ENCODE data around the gene ZNF668. TPM values are rescaled to one million over a fixed set of nuclear protein-coding genes. Genes with fewer than 3 reads are reported as not detected.
"Not testable (repeated sequence)": the region's sequence is repeated elsewhere in the genome, so short reads cannot be mapped to it uniquely, and the experiment has no call there.

Gene ZNF668
- total RNA-seq, 1 donor from 2014 or later: 5.3 TPM

DNA sequence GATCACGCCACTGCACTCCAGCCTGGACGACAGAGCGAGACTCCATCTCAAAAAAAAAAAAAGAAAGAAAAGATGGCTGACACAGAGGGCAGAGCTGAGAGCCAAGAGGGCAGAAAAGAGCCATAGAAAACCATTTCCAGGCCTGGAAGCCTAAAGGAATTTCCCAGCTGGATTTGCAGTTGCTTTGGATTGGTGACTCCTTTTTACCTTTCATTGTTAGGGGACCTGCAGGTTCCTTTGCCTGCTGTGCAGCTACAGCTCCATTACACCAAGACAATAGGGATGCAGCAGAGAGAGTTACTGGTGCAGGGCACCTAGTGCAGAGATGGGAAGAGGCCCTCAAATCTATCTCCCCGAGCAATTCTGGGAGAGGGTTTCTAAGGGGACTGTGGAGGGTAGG is 18.4 kb downstream of the ZNF668 start:
- no peak for DNase-seq

DNA sequence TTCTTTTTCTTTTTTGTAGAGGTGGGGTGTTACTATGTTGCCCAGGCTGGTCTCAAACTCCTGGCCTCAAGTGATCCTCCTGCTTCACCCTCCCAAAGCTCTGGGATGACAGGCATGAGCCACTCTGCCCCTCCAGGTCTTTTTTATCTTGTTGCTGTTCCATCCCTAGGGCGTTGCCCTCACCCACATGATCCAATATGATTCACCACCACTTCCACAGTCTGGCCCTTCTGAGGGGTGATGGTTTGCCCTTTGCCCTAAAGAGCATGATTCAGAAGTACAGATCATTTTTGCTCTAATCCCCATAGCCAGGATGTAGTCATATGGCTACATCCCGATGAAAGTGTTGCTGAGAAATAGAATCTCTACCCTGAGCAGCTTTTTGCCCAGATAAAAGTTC is 21.9 kb downstream of the ZNF668 start:
- no peak for DNase-seq

DNA sequence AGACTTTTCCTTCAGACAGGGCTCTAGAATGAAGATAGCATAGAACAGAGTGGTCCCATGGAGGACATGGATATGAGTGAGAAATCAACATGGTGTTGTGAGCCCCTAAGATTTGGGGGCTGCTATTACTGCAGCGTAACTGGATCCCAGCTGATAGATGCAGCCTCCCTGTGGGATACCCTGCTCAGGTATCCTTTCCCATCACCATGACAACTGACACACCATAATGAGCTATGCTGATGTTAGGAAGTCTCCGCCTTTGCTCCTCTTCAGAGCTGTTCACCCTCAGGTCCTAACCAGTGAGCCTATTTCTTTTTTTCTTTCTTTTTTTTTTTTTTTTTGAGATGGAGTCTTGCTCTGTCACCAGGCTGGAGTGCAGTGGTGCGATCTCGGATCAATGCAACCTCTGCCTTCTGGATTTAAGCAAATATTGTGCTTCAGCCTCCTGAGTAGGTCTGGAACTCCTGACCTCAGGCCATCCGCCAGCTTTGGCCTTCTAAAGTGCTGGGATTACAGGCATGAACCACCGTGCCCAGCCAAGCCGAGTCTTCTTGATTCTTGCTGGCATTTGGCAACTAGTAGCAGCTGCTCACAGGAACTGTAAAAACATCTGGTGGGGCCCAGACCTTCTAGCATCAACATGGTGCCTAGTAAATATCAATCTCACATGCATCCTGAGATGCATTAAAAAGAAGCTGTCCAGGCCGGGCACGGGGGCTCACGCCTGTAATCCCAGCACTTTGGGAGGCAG is 23.6 kb downstream of the ZNF668 start:
- DNase-seq: no peak

DNA sequence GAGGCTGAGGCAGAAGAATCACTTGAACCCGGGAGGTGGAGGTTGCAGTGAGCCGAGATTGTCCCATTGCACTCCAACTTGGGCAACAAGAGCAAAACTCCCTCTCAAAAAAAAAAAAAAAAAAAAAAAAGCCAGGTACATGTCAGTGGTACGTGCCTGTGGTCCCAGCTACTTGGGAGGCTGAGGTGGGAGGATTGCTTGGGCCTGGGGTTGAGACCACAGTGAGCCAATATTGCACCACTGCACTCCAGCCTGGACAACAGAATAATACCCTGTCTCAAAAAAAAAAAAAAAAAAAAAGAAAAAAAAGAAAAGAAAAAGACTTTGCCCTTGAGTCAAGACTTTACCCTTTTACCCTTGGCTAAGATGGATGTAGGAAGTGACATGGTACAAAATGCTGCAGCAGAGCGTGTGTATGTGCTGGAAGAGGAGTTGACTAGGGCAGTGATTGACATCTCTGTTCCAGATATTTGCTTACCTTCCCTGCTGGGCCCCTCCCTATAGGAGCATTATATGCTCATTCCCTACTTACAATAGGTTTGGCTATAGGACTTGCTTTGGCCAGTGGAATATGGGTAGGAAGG is 30.1 kb downstream of the ZNF668 start:
- DNase-seq: no peak

DNA sequence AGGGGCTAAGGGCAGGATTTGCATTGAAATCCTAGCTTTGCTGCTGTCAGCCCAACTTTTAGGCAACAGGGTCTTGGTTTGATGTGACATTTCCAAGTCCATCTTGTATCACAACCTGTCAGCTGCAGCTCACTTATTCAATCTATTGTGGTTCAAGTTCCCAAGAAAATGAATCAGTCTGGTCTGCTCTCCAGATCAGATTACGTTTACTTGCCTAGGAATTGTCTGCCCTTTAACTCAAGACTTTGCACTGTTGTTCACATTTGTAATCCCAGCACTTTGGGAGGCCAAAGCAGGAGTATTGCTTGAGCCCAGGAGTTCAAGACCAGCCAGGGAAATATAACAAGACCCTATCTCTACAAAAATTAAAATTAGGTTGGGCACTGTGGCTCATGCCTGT is 30.7 kb downstream of the ZNF668 start:
- DNase-seq: no peak

DNA sequence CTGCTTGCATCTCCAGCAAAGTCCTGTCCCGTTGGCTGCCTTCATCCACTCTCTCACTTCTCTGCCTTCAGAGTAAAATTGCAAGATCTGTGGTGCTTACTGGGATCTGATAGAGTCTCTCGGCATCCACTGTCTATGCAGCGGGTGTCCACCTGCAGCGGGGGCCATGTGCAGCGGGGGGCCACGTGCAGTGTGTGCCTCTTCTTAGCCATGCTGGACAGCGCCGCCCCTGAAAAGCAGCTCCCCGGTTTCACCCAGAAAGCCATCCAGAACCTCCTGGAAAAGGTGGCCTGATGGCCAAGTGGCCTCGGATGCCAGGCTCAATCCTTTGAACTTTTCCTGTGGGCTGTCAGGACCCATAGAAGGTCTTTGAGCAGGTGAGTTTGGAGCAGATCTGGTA is 31.2 kb downstream of the ZNF668 start:
- DNase-seq: no peak

DNA sequence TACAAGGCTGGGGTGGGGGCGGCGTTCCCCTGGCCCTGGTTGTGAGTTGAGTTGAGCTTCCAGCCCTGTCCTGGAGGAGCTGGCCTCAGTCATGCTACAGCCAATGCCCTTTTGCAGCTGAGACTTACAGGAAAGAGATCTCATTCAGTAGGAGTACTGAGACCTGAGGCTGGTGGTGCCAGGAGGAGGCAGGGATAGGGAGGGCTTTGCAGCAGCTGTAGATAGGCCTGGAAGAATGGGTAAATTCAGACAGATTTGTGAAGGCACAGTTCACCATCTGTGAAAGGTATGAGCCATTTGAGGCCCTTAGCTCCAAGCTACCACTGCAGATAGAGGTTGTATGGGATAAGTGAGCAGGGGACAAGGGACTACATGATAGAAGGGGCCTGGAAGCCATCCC is 35.0 kb downstream of the ZNF668 start:
- DNase-seq: no peak

GRCh38 chr16:31036691-31037090 is 37.3 kb downstream of the ZNF668 start:
- DNase-seq: no peak

DNA sequence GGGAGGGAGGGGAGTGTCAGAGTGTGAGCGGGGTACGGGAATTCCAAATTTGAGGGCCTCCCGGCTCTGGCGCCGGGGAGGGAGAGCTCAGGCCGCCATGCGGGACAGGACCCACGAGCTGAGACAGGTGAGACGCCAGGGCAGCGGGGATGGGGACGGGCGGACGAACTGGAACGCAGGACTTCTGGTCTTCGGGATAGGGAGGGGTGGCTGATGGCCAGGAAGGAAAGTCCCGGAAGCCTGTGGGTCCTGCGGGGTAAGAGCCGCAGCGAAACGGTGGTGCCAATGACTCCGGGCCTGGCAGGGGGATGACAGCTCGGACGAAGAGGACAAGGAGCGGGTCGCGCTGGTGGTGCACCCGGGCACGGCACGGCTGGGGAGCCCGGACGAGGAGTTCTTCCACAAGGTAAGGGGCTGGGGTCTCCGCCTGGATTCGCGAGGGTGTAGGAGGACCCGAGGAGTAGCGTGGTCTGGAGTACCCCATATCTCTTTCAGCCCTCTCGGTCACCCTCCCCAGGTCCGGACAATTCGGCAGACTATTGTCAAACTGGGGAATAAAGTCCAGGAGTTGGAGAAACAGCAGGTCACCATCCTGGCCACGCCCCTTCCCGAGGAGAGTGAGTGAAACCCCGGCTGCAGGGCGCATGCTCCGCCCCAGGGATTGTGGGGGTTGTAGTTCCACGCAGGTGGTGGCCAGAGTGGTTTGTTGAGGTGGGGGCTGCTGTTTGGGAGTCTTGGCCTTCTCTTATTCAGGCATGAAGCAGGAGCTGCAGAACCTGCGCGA is 40.1 kb downstream of the ZNF668 start:
- DNase-seq: peak; percentile 74

- DNase-seq: peak; percentile 97
Observed at GRCh38 chr16:31032736-31033708, 41.0 kb downstream of the ZNF668 start, which contains the start of gene STX4. STX4 (plus strand) TSS chr16:31033558; CDS start chr16:31033806, 248 bp downstream.

DNA sequence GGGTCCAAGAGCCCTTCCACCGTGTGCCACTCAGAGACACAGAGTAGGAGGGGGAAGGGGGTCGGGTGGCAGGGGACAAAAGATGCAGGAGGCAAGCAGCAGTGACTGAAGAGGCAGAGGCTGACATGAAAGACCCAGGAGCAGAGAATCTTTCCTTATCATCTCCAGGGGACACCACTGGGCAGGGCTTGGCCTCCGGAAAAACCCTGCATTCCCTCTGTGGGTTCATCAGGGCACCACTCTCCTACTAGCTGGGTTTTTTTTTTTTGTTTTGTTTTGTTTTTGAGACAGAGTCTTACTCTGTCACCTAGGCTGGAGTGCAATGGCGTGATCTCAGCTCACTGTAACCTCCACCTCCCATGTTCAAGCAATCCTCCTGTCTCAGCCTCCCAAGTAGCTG is 42.8 kb downstream of the ZNF668 start:
- DNase-seq: no peak

- DNase-seq: no peak
Observed at GRCh38 chr16:31029272-31029671, 44.8 kb downstream of the ZNF668 start.

- no peak for DNase-seq
Observed at GRCh38 chr16:31025339-31025738, 48.7 kb downstream of the ZNF668 start.

GRCh38 chr16:31023627-31024226 is 50.3 kb downstream of the ZNF668 start:
- DNase-seq: no peak

- DNase-seq: no peak
Observed at GRCh38 chr16:31023252-31023602, 50.8 kb downstream of the ZNF668 start.

DNA sequence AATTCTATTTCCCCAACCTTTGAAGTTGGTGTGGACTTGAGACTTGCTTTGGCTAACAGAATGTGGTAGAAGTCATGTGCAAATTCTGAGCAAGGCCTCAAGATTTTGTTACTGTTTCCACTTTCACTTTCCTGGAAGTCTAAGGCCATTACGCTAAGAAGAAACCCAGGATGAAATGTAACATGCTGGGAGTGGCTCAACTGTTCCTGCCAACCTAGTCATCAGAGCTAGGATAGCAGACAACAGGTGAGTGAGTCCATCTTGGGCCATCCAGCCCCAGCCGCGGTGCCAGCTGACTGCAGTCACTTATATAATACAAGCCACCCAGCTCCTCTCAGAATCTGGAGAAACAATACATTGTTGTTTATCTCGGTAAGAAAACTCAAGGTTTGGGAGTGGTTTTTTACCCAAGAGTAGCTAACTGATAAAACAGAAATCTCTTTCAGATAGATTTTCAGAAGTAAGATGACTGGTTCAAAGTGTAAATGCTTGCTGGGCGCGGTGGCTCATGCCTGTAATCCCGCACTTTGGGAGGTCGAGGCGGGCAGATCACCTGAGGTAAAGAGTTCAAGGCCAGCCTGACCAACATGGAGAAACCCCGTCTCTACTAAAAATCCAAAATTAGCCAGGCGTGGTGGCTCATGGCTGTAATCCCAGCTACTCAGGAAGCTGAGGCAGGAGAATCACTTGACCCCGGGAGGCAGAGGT is 51.3 kb downstream of the ZNF668 start:
- DNase-seq: no peak

- no peak for DNase-seq
Observed at GRCh38 chr16:31020536-31020935, 53.5 kb downstream of the ZNF668 start.

DNA sequence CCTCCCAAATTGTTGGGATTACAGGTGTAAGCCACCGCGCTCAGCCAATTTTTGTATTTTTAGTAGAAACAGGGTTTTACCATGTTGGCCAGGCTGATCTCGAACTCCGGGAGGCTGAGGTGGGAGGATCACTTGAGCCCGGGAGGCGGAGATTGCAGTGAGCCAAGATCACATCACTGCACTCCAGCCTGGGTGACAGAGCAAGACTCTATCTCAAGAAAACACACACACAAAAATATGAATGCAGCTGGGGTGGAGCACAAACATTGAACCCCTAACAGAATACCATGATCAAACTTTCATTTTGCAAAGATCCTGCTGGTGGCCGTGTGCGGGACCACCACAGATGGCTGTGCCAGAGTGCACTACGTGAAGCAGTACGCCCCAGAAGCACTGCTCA is 56.3 kb downstream of the ZNF668 start:
- DNase-seq: not testable (repeated sequence)

- no peak for DNase-seq
Observed at GRCh38 chr16:31016018-31016417, 58.0 kb downstream of the ZNF668 start.

- not testable (repeated sequence) for DNase-seq
Observed at GRCh38 chr16:31013292-31013691, 60.7 kb downstream of the ZNF668 start.

DNA sequence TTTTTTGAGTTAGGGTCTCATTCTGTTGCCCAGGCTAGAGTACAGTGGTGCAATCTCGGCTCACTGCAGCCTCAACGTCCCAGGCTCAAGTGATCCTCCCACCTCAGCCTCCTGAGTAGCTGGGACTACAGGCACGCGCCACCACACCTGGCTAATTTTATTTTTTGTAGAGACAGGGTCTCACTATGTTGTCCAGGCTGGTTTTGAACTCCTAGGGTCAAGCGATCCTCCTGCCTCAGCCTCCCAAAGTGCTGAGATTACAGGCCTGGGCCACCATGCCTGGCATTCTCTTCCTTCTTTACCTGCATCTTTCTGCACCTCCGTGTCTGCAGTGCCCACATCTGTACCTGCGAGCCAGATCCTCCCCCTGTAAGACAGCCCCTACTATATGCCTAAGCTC is 62.2 kb downstream of the ZNF668 start:
- DNase-seq: not testable (repeated sequence)
